Measurements from ENCODE around the gene PTPRU.

The PTPRU gene

GRCh38 chr1:29254346-29254745, 18.0 kb downstream of the PTPRU start:
- ATAC-seq, result no peak
- TF ChIP-seq OSR1 (CRISPR knock-in tag; IDR thresholded peaks at IDR 0.05) (no peak), ISL1 (CRISPR knock-in tag; IDR thresholded peaks at IDR 0.05) (no peak), ZFP3 (CRISPR knock-in tag; IDR thresholded peaks at IDR 0.05) (no peak), CSRNP3 (CRISPR knock-in tag; IDR thresholded peaks at IDR 0.05) (no peak), PPARA (CRISPR knock-in tag; IDR thresholded peaks at IDR 0.05; ENCODE audit: borderline replicate concordance) (no peak), TOX (CRISPR knock-in tag; IDR thresholded peaks at IDR 0.05; ENCODE audit: borderline replicate concordance) (no peak), ZFP30 (CRISPR knock-in tag; IDR thresholded peaks at IDR 0.05) (no peak), ARNTL (CRISPR knock-in tag; IDR thresholded peaks at IDR 0.05; ENCODE audit: borderline replicate concordance, low read depth) (no peak), RARB (CRISPR knock-in tag; IDR thresholded peaks at IDR 0.05) (no peak), ZNF8 (CRISPR knock-in tag; IDR thresholded peaks at IDR 0.05) (no peak), CREB5 (CRISPR knock-in tag; IDR thresholded peaks at IDR 0.05; ENCODE audit: low read depth) (no peak), TCF4 (CRISPR knock-in tag; IDR thresholded peaks at IDR 0.05; ENCODE audit: borderline replicate concordance) (no peak)

GRCh38 chr1:29255134-29255666, 18.9 kb downstream of the PTPRU start:
- TF ChIP-seq ZFP3 (CRISPR knock-in tag; IDR thresholded peaks at IDR 0.05) (no peak), ZFP30 (CRISPR knock-in tag; IDR thresholded peaks at IDR 0.05) (no peak), CSDC2 (CRISPR knock-in tag; IDR thresholded peaks at IDR 0.05) (no peak), ARNTL (CRISPR knock-in tag; IDR thresholded peaks at IDR 0.05; ENCODE audit: borderline replicate concordance, low read depth) (no peak), GLIS3 (CRISPR knock-in tag; IDR thresholded peaks at IDR 0.05) (no peak), ZC3H10 (CRISPR knock-in tag; IDR thresholded peaks at IDR 0.05) (no peak), TSHZ2 (CRISPR knock-in tag; IDR thresholded peaks at IDR 0.05) (no peak), PPARA (CRISPR knock-in tag; IDR thresholded peaks at IDR 0.05; ENCODE audit: borderline replicate concordance) (no peak), POU6F1 (CRISPR knock-in tag; IDR thresholded peaks at IDR 0.05; ENCODE audit: borderline replicate concordance, low read depth) (no peak), ZNF565 (CRISPR knock-in tag; conservative IDR thresholded peaks at IDR 0.05; ENCODE audit: low read depth) (no peak), ESRRG (CRISPR knock-in tag; IDR thresholded peaks at IDR 0.05) (no peak), BACH2 (CRISPR knock-in tag; IDR thresholded peaks at IDR 0.05; ENCODE audit: borderline replicate concordance) (no peak), TOX (CRISPR knock-in tag; IDR thresholded peaks at IDR 0.05; ENCODE audit: borderline replicate concordance) (no peak)
- no peak for ATAC-seq

DNA sequence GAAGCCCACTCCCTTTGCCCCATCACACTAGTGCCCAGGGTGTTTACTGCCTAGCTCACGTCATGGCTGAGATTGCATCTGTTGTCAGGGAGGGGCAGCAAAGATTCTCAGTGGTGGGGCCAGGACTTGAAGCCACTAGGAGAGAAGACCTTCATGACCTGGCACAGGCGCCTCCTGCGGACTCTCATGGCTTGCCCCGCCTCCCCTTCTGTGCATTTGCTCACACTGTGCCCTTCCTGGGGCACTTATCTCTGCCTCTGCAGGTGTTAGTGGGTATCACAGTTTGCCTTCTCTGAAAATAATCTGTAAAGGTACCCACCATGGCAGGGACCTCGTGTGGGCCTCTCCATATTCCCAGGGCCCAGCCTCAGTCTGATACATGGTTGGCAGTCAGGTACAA, 20.1 kb downstream of the PTPRU start:
- no peak for ATAC-seq
- TF ChIP-seq SNAI2 (CRISPR knock-in tag; IDR thresholded peaks at IDR 0.05) (no peak), BACH2 (CRISPR knock-in tag; IDR thresholded peaks at IDR 0.05; ENCODE audit: borderline replicate concordance) (no peak), TOX (CRISPR knock-in tag; IDR thresholded peaks at IDR 0.05; ENCODE audit: borderline replicate concordance) (no peak), PPARA (CRISPR knock-in tag; IDR thresholded peaks at IDR 0.05; ENCODE audit: borderline replicate concordance) (no peak), ZNF565 (CRISPR knock-in tag; conservative IDR thresholded peaks at IDR 0.05; ENCODE audit: low read depth) (no peak), GLIS3 (CRISPR knock-in tag; IDR thresholded peaks at IDR 0.05) (no peak), ESRRG (CRISPR knock-in tag; IDR thresholded peaks at IDR 0.05) (no peak), TCF4 (CRISPR knock-in tag; IDR thresholded peaks at IDR 0.05; ENCODE audit: borderline replicate concordance) (no peak), ARNTL (CRISPR knock-in tag; IDR thresholded peaks at IDR 0.05; ENCODE audit: borderline replicate concordance, low read depth) (no peak), ZFP3 (CRISPR knock-in tag; IDR thresholded peaks at IDR 0.05) (no peak), CSDC2 (CRISPR knock-in tag; IDR thresholded peaks at IDR 0.05) (no peak), ZNF70 (CRISPR knock-in tag; IDR thresholded peaks at IDR 0.05) (no peak), POU6F1 (CRISPR knock-in tag; IDR thresholded peaks at IDR 0.05; ENCODE audit: borderline replicate concordance, low read depth) (no peak), TSHZ2 (CRISPR knock-in tag; IDR thresholded peaks at IDR 0.05) (no peak)
- TF ChIP-seq, protein P1, sequence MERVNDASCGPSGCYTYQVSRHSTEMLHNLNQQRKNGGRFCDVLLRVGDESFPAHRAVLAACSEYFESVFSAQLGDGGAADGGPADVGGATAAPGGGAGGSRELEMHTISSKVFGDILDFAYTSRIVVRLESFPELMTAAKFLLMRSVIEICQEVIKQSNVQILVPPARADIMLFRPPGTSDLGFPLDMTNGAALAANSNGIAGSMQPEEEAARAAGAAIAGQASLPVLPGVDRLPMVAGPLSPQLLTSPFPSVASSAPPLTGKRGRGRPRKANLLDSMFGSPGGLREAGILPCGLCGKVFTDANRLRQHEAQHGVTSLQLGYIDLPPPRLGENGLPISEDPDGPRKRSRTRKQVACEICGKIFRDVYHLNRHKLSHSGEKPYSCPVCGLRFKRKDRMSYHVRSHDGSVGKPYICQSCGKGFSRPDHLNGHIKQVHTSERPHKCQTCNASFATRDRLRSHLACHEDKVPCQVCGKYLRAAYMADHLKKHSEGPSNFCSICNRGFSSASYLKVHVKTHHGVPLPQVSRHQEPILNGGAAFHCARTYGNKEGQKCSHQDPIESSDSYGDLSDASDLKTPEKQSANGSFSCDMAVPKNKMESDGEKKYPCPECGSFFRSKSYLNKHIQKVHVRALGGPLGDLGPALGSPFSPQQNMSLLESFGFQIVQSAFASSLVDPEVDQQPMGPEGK (CRISPR knock-in tag; IDR thresholded peaks at IDR 0.05; ENCODE audit: borderline replicate concordance), result no peak

Measured in SK-N-SH treated with all-trans-retinoic acid at 6 μM for 48 hours (cell line).